KOPT-K1 (cell line): ENCODE measurements around the gene MLPH.

Experiments
- H3K27ac ChIP-seq: fragments of 200-600 bp; sonication (generic); 2 replicates; pipeline ENCODE4 v1.5.1; 2016; ENCODE audit warnings: antibody characterized with exemption, mild to moderate bottlenecking, low read depth, low read length; ENCODE audit not compliant: poor library complexity, severe bottlenecking
- H3K36me3 ChIP-seq: fragments of 200-600 bp; sonication (generic); 2 replicates; pipeline ENCODE4 v1.5.1; 2017; ENCODE audit warnings: antibody characterized with exemption, mild to moderate bottlenecking, low read length, moderate library complexity; ENCODE audit not compliant: insufficient read depth
- H3K9me3 ChIP-seq: fragments of 200-600 bp; sonication (generic); 2 replicates; pipeline ENCODE4 v1.5.1; 2017; ENCODE audit warnings: antibody characterized with exemption, low read length, mild to moderate bottlenecking; ENCODE audit not compliant: insufficient read depth, poor library complexity, severe bottlenecking

The MLPH gene

GRCh38 chr2:237482485-237482884 lies 4.6 kb upstream of the MLPH start:
- Histone ChIP-seq H3K36me3 (no peaks in the 10 kb centered on the region), H3K9me3 (no peaks in the 10 kb centered on the region), H3K27ac (no peak overlapping the region)

- Histone ChIP-seq H3K27ac (no peak overlapping the region), H3K36me3 (no peaks in the 10 kb centered on the region), H3K9me3 (no peaks in the 10 kb centered on the region)
Measured at GRCh38 chr2:237483018-237483731, 3.9 kb upstream of the MLPH start.

- Histone ChIP-seq H3K36me3 (no peaks in the 10 kb centered on the region), H3K27ac (no peak overlapping the region), H3K9me3 (peaks cover 2% of the 10 kb centered on the region)
Measured at GRCh38 chr2:237485304-237485703, 1.7 kb upstream of the MLPH start.

- Histone ChIP-seq H3K9me3 (peaks cover 8% of the 10 kb centered on the region), H3K36me3 (no peaks in the 10 kb centered on the region), H3K27ac (no peak overlapping the region)
Measured at GRCh38 chr2:237485844-237486243, 1.2 kb upstream of the MLPH start.

GRCh38 chr2:237486334-237486818 lies 675 bp upstream of the MLPH start:
- H3K9me3 ChIP-seq: peaks cover 13% of the 10 kb centered on the region
- no peak overlapping the region for H3K27ac ChIP-seq
- H3K36me3 ChIP-seq: no peaks in the 10 kb centered on the region

GRCh38 chr2:237487496-237487895 lies 445 bp downstream of the MLPH start:
- Histone ChIP-seq H3K36me3 (no peaks in the 10 kb centered on the region), H3K27ac (no peak overlapping the region), H3K9me3 (peaks cover 23% of the 10 kb centered on the region)

- Histone ChIP-seq H3K27ac (no peak overlapping the region), H3K36me3 (no peaks in the 10 kb centered on the region), H3K9me3 (peaks cover 30% of the 10 kb centered on the region)
Measured at GRCh38 chr2:237488295-237488694, 1.2 kb downstream of the MLPH start.

GRCh38 chr2:237488901-237489860 lies 2.1 kb downstream of the MLPH start:
- Histone ChIP-seq H3K27ac (no peak overlapping the region), H3K9me3 (peaks cover 30% of the 10 kb centered on the region), H3K36me3 (no peaks in the 10 kb centered on the region)

GRCh38 chr2:237490009-237490711 lies 3.1 kb downstream of the MLPH start:
- H3K9me3 ChIP-seq: peaks cover 30% of the 10 kb centered on the region
- no peak overlapping the region for H3K27ac ChIP-seq
- no peaks in the 10 kb centered on the region for H3K36me3 ChIP-seq

GRCh38 chr2:237490795-237491194 lies 3.7 kb downstream of the MLPH start:
- H3K36me3 ChIP-seq: no peaks in the 10 kb centered on the region
- H3K27ac ChIP-seq: no peak overlapping the region
- H3K9me3 ChIP-seq: peaks cover 30% of the 10 kb centered on the region

- Histone ChIP-seq H3K9me3 (peaks cover 30% of the 10 kb centered on the region), H3K27ac (no peak overlapping the region), H3K36me3 (no peaks in the 10 kb centered on the region)
Measured at GRCh38 chr2:237491515-237492118, 4.6 kb downstream of the MLPH start.

- H3K27ac ChIP-seq: no peak overlapping the region
- no peaks in the 10 kb centered on the region for H3K36me3 ChIP-seq
- peaks cover 30% of the 10 kb centered on the region for H3K9me3 ChIP-seq
Measured at GRCh38 chr2:237492137-237492890, 5.3 kb downstream of the MLPH start.

GRCh38 chr2:237494066-237494465 lies 7.0 kb downstream of the MLPH start:
- Histone ChIP-seq H3K27ac (no peak overlapping the region), H3K36me3 (no peaks in the 10 kb centered on the region)

GRCh38 chr2:237495521-237496117 lies 8.6 kb downstream of the MLPH start:
- no peak overlapping the region for H3K27ac ChIP-seq
- no peaks in the 10 kb centered on the region for H3K36me3 ChIP-seq
- H3K9me3 ChIP-seq: peaks cover 25% of the 10 kb centered on the region

More at GRCh38 chr2:237494066-237494465, 7.0 kb downstream of the MLPH start:
- peaks cover 30% of the 10 kb centered on the region for H3K9me3 ChIP-seq
